NT2/D1 (cell line): Measurements from ENCODE around the gene YY1.

Experiments used
- YY1 ChIP-seq: IDR thresholded peaks from 2 replicates; pipeline ENCODE4 v1.6.1; 2011; ENCODE audit not compliant: insufficient read length, insufficient read depth
- ZNF274 ChIP-seq: IDR thresholded peaks from 2 replicates; pipeline ENCODE4 v1.6.1; 2011; ENCODE audit warnings: mild to moderate bottlenecking, low read depth, low read length

DNA sequence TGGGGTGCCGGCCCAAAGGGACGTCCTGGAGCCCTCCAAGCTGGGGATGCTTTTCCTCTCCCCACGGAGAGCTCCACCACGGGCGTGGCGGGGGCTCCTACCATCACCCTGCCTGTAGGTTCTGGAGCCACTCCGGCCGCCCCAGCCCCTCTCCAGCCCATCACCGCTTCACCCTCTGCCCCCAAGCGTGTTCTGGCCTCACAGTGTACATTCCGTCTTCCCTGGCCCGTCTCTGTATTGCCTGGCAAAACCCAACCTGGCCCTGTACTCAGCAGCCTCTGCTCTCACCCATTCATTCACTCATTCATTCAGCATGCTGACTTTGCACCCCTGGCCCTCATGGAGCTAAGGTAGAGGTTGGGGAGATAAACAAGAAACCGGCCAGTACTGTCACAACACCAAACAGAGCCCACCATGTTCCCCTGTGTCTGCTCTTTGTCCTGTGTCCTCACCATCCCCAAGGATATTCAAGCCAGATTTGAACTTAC is 47.0 kb downstream of the YY1 start:
- TF ChIP-seq ZNF274: no peak
- TF ChIP-seq YY1: no peak
